ENCODE measurements around the gene RMP24.

RMP24 gene

GRCh38 chr18:35972197-35973000 lies at the start of gene RMP24:
Gene RMP24, plus strand, starts transcription at chr18:35972679.
- Mint-ChIP-seq H3K36me3 (peaks cover 9% of the 10 kb centered on the region), H3K4me1 (ENCODE audit: low read depth) (peaks cover 68% of the 10 kb centered on the region), H3K9me3 (ENCODE audit: low read depth) (no peaks in the 10 kb centered on the region), H3K27ac (peak within 1 kb of the TSS; percentile 95), H3K4me3 (peak within 1 kb of the TSS; percentile 98), H3K27me3 (no peaks in the 10 kb centered on the region)

GRCh38 chr18:35923939-35924684 lies 48.4 kb upstream of the RMP24 start:
- Mint-ChIP-seq H3K27ac (no peak overlapping the region), H3K9me3 (ENCODE audit: low read depth) (no peaks in the 10 kb centered on the region), H3K4me1 (ENCODE audit: low read depth) (no peaks in the 10 kb centered on the region), H3K4me3 (no peak overlapping the region), H3K36me3 (no peaks in the 10 kb centered on the region), H3K27me3 (no peaks in the 10 kb centered on the region)

GRCh38 chr18:35926884-35927283 lies 45.6 kb upstream of the RMP24 start:
- no peak overlapping the region for H3K4me3 Mint-ChIP-seq
- no peak overlapping the region for H3K27ac Mint-ChIP-seq
- H3K9me3 Mint-ChIP-seq (ENCODE audit: low read depth) = no peaks in the 10 kb centered on the region
- no peaks in the 10 kb centered on the region for H3K4me1 Mint-ChIP-seq (ENCODE audit: low read depth)
- peaks cover 2% of the 10 kb centered on the region for H3K36me3 Mint-ChIP-seq
- H3K27me3 Mint-ChIP-seq = peaks cover 2% of the 10 kb centered on the region

GRCh38 chr18:35927430-35927829 lies 45.0 kb upstream of the RMP24 start:
- no peak overlapping the region for H3K4me3 Mint-ChIP-seq

GRCh38 chr18:35933982-35934381 lies 38.5 kb upstream of the RMP24 start:
- Mint-ChIP-seq H3K9me3 (ENCODE audit: low read depth) (no peaks in the 10 kb centered on the region), H3K4me1 (ENCODE audit: low read depth) (no peaks in the 10 kb centered on the region), H3K27me3 (peaks cover 2% of the 10 kb centered on the region), H3K4me3 (no peak overlapping the region), H3K36me3 (peaks cover 2% of the 10 kb centered on the region), H3K27ac (no peak overlapping the region)

More at GRCh38 chr18:35927430-35927829, 45.0 kb upstream of the RMP24 start:
- Mint-ChIP-seq H3K27me3 (peaks cover 2% of the 10 kb centered on the region), H3K9me3 (ENCODE audit: low read depth) (no peaks in the 10 kb centered on the region), H3K27ac (no peak overlapping the region), H3K36me3 (peaks cover 2% of the 10 kb centered on the region), H3K4me1 (ENCODE audit: low read depth) (no peaks in the 10 kb centered on the region)

GRCh38 chr18:35934891-35935290 lies 37.6 kb upstream of the RMP24 start:
- no peak overlapping the region for H3K27ac Mint-ChIP-seq
- peaks cover 5% of the 10 kb centered on the region for H3K27me3 Mint-ChIP-seq
- no peaks in the 10 kb centered on the region for H3K9me3 Mint-ChIP-seq (ENCODE audit: low read depth)
- H3K4me3 Mint-ChIP-seq = no peak overlapping the region
- peaks cover 2% of the 10 kb centered on the region for H3K36me3 Mint-ChIP-seq
- no peaks in the 10 kb centered on the region for H3K4me1 Mint-ChIP-seq (ENCODE audit: low read depth)

GRCh38 chr18:35935805-35936204 lies 36.7 kb upstream of the RMP24 start:
- Mint-ChIP-seq H3K4me3 (no peak overlapping the region), H3K27me3 (peaks cover 3% of the 10 kb centered on the region), H3K27ac (no peak overlapping the region), H3K4me1 (ENCODE audit: low read depth) (no peaks in the 10 kb centered on the region), H3K9me3 (ENCODE audit: low read depth) (no peaks in the 10 kb centered on the region), H3K36me3 (no peaks in the 10 kb centered on the region)

GRCh38 chr18:35936951-35937350 lies 35.5 kb upstream of the RMP24 start:
- H3K27me3 Mint-ChIP-seq = peaks cover 3% of the 10 kb centered on the region
- H3K4me1 Mint-ChIP-seq (ENCODE audit: low read depth) = no peaks in the 10 kb centered on the region
- H3K4me3 Mint-ChIP-seq = no peak overlapping the region
- H3K9me3 Mint-ChIP-seq (ENCODE audit: low read depth) = no peaks in the 10 kb centered on the region
- H3K27ac Mint-ChIP-seq = no peak overlapping the region
- no peaks in the 10 kb centered on the region for H3K36me3 Mint-ChIP-seq

- Mint-ChIP-seq H3K36me3 (no peaks in the 10 kb centered on the region), H3K4me1 (ENCODE audit: low read depth) (no peaks in the 10 kb centered on the region), H3K9me3 (ENCODE audit: low read depth) (no peaks in the 10 kb centered on the region), H3K4me3 (no peak overlapping the region), H3K27me3 (peaks cover 3% of the 10 kb centered on the region), H3K27ac (no peak overlapping the region)
Observed at GRCh38 chr18:35938158-35938557, 34.3 kb upstream of the RMP24 start.

GRCh38 chr18:35938562-35938961 lies 33.9 kb upstream of the RMP24 start:
- Mint-ChIP-seq H3K4me3 (no peak overlapping the region), H3K27me3 (peaks cover 3% of the 10 kb centered on the region), H3K4me1 (ENCODE audit: low read depth) (no peaks in the 10 kb centered on the region), H3K27ac (no peak overlapping the region), H3K9me3 (ENCODE audit: low read depth) (no peaks in the 10 kb centered on the region), H3K36me3 (no peaks in the 10 kb centered on the region)

GRCh38 chr18:35939138-35939537 lies 33.3 kb upstream of the RMP24 start:
- no peaks in the 10 kb centered on the region for H3K4me1 Mint-ChIP-seq (ENCODE audit: low read depth)
- peaks cover 3% of the 10 kb centered on the region for H3K27me3 Mint-ChIP-seq
- H3K27ac Mint-ChIP-seq = no peak overlapping the region
- no peaks in the 10 kb centered on the region for H3K36me3 Mint-ChIP-seq
- no peaks in the 10 kb centered on the region for H3K9me3 Mint-ChIP-seq (ENCODE audit: low read depth)
- H3K4me3 Mint-ChIP-seq = no peak overlapping the region

- Mint-ChIP-seq H3K36me3 (no peaks in the 10 kb centered on the region), H3K27me3 (peaks cover 3% of the 10 kb centered on the region), H3K4me1 (ENCODE audit: low read depth) (no peaks in the 10 kb centered on the region), H3K9me3 (ENCODE audit: low read depth) (no peaks in the 10 kb centered on the region), H3K27ac (no peak overlapping the region), H3K4me3 (no peak overlapping the region)
Observed at GRCh38 chr18:35941299-35941698, 31.2 kb upstream of the RMP24 start.

- no peak overlapping the region for H3K4me3 Mint-ChIP-seq
- H3K4me1 Mint-ChIP-seq (ENCODE audit: low read depth) = no peaks in the 10 kb centered on the region
- H3K27me3 Mint-ChIP-seq = peaks cover 3% of the 10 kb centered on the region
Observed at GRCh38 chr18:35942133-35942532, 30.3 kb upstream of the RMP24 start.

GRCh38 chr18:35942661-35943060 lies 29.8 kb upstream of the RMP24 start:
- no peaks in the 10 kb centered on the region for H3K9me3 Mint-ChIP-seq (ENCODE audit: low read depth)
- no peak overlapping the region for H3K27ac Mint-ChIP-seq
- H3K4me3 Mint-ChIP-seq = no peak overlapping the region
- H3K4me1 Mint-ChIP-seq (ENCODE audit: low read depth) = no peaks in the 10 kb centered on the region
- H3K27me3 Mint-ChIP-seq = peaks cover 3% of the 10 kb centered on the region
- no peaks in the 10 kb centered on the region for H3K36me3 Mint-ChIP-seq

More at GRCh38 chr18:35942133-35942532, 30.3 kb upstream of the RMP24 start:
- no peak overlapping the region for H3K27ac Mint-ChIP-seq
- no peaks in the 10 kb centered on the region for H3K9me3 Mint-ChIP-seq (ENCODE audit: low read depth)
- H3K36me3 Mint-ChIP-seq = no peaks in the 10 kb centered on the region

GRCh38 chr18:35948080-35948479 lies 24.4 kb upstream of the RMP24 start:
- no peak overlapping the region for H3K4me3 Mint-ChIP-seq
- no peak overlapping the region for H3K27ac Mint-ChIP-seq
- peaks cover 11% of the 10 kb centered on the region for H3K4me1 Mint-ChIP-seq (ENCODE audit: low read depth)
- peaks cover 14% of the 10 kb centered on the region for H3K27me3 Mint-ChIP-seq
- H3K36me3 Mint-ChIP-seq = peaks cover 5% of the 10 kb centered on the region
- H3K9me3 Mint-ChIP-seq (ENCODE audit: low read depth) = no peaks in the 10 kb centered on the region
